LNCAP (cell line): ENCODE data around the gene TUT4.

ENCODE experiments used
- TF ChIP-seq, protein P1 (sequence below): fragments of 450-650 bp; IDR thresholded peaks from 2 replicates; pipeline ENCODE4 v1.5.1; 2017; ENCODE audit warnings: mild to moderate bottlenecking

The TUT4 gene

GRCh38 chr1:52455686-52456085 lies 97.2 kb downstream of the TUT4 start:
- TF ChIP-seq, protein P1, sequence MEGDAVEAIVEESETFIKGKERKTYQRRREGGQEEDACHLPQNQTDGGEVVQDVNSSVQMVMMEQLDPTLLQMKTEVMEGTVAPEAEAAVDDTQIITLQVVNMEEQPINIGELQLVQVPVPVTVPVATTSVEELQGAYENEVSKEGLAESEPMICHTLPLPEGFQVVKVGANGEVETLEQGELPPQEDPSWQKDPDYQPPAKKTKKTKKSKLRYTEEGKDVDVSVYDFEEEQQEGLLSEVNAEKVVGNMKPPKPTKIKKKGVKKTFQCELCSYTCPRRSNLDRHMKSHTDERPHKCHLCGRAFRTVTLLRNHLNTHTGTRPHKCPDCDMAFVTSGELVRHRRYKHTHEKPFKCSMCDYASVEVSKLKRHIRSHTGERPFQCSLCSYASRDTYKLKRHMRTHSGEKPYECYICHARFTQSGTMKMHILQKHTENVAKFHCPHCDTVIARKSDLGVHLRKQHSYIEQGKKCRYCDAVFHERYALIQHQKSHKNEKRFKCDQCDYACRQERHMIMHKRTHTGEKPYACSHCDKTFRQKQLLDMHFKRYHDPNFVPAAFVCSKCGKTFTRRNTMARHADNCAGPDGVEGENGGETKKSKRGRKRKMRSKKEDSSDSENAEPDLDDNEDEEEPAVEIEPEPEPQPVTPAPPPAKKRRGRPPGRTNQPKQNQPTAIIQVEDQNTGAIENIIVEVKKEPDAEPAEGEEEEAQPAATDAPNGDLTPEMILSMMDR, result no peak

- TF ChIP-seq, protein P1, result no peak
These were observed 98.1 kb downstream of the TUT4 start for GRCh38 chr1:52454779-52455178.

DNA sequence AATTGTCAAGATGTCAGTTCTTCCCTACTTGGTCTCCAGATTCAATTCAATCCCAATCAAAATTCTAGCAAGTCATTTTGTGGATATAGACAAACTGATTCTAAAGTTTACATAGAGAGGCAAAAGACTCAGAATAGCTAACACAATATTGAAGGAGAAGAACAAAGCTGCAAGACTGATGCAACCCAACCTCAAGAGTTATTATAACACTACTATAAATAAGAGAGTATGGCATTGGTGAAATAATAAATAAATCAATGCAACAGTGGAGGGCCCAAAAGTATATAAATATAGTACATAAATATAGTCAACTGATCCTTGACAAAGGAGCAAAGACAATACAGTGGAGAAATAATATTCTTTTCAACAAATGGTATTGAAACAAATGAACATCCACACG lies 98.8 kb downstream of the TUT4 start:
- TF ChIP-seq, protein P1, result no peak

- TF ChIP-seq, protein P1, result no peak
These were observed 108.4 kb downstream of the TUT4 start for GRCh38 chr1:52444463-52444862.

DNA sequence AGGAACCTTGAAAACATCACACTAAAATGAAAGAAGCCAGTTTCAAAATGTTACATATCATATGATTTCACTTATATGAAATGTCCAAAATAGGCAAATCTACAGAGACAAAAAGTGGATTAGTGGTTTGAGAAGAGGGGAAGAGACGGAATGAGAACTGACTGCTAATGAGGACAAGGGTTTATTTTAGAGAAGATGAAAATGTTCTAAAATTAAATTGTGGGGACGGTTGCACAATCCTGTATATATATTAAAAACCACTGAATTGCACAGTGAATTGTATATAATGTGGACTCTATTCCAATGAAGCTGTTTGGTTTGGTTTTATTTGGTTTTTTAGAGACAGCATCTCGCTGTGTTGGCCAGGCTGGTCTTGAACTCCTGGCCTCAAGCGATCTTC lies 112.9 kb downstream of the TUT4 start:
- TF ChIP-seq, protein P1, result no peak

DNA sequence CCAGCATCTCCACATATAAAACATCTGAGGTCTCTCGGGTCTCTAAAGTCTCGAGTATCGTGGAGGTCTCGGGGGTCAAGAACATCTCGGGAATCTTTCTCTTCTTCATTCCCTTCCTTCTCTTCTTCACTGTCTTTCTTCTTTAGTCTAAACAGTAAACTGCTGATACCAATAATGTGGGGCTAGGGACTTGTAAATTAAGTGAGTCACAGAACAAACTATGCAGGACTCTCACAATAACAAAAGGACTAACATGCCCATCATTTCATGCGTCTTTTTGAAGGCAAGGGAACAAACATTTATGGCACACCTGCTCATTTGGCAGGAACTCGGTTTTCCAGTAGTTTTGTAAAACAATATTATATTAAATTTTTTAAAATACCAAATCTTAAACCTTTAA lies 116.1 kb downstream of the TUT4 start:
- TF ChIP-seq, protein P1, result no peak

GRCh38 chr1:52435650-52436049 lies 117.2 kb downstream of the TUT4 start:
- TF ChIP-seq, protein P1, result no peak

GRCh38 chr1:52435211-52435610 lies 117.7 kb downstream of the TUT4 start:
- TF ChIP-seq, protein P1, result no peak
